LNCAP (cell line): ENCODE measurements around the gene NT5M.

Experiments
- TF ChIP-seq, protein P1 (sequence below): fragments of 450-650 bp; IDR thresholded peaks from 2 replicates; pipeline ENCODE4 v1.5.1; 2017; ENCODE audit warnings: mild to moderate bottlenecking

Gene NT5M

DNA sequence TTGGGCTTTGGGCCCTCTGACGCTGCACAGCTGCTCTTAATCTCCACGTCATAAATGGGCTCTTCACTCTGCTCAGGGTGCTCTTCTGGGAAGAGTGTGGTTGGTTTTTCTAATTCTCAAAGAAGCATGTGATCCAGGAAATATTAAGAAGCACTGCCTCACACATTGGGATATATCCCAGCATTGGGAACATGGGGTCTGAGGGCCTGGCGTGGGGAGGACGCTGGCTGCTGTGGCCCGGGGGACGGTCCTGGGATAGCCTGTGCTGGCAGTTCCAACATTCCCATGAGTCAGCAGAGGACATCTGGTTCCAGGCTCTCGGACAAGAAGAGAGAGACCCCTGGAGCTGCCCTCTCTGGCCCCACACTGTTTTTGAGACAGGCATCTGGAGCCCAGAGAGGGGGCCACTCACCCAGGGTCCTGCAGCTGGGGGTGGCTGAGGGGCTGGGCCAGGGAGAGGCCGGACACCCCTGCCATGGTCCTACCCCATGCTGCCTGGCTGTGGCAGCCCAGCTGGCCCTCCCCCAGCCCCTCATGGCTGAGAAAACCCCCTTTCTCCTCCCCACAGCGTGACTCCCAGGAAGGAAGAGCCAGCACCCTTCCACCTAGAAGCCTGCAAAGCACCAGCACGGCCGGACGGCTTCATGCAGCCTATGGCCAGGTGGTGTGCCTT, 58.8 kb downstream of the NT5M start:
- TF ChIP-seq, protein P1, sequence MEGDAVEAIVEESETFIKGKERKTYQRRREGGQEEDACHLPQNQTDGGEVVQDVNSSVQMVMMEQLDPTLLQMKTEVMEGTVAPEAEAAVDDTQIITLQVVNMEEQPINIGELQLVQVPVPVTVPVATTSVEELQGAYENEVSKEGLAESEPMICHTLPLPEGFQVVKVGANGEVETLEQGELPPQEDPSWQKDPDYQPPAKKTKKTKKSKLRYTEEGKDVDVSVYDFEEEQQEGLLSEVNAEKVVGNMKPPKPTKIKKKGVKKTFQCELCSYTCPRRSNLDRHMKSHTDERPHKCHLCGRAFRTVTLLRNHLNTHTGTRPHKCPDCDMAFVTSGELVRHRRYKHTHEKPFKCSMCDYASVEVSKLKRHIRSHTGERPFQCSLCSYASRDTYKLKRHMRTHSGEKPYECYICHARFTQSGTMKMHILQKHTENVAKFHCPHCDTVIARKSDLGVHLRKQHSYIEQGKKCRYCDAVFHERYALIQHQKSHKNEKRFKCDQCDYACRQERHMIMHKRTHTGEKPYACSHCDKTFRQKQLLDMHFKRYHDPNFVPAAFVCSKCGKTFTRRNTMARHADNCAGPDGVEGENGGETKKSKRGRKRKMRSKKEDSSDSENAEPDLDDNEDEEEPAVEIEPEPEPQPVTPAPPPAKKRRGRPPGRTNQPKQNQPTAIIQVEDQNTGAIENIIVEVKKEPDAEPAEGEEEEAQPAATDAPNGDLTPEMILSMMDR = no peak

DNA sequence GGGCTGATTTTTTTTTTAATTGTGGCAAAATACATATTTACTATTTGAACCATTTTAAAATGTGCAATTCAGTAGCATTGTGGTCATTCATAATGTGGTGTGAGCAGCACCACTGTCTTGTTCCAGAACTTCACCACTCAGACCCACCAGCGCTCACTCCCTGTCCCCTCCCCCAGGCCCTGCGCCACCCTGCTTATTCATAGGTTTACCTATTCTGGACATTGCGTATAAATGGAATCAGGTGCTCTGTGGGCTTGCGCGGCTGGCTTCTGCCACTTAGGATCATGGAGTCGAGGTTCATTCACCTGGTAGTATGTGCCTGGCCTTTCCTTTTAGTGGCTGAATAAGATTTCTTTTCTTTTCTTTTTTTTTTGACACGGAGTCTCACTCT, 59.4 kb downstream of the NT5M start:
- TF ChIP-seq, protein P1 = no peak

DNA sequence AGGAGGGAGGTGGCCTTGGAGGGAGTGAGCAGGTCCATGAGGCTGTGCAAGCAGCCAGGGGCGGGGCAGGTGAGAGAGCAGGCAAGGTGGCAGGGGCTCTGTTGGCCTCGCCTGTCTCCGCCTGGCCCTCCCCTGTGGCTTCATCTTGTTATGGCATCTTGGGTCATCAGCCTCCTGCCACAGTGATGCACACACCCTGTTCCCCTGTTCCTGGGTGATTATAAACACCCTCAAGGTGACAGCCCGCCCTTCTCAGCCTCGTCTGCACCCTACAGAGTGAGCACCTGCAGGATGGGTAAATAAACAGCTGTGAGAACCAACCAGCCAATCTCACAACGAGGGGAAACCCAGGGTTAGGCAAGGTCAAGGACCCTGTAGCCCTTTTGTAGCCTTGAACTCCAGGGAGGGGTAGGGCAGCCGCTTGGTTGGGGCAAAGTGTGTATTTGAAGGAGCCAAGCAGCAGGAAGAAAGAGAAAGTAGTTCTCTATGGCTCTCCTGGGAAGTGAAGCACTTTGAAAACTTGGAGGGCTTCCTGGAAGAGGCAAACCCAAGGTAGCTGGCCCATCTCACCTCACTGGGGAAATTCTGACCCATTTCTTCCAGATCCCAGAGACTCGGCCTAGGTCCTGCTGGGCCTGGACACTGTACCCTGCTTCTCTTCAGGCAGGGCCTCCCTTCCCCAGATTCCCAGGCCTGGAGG, 60.6 kb downstream of the NT5M start:
- TF ChIP-seq, protein P1 = no peak

DNA sequence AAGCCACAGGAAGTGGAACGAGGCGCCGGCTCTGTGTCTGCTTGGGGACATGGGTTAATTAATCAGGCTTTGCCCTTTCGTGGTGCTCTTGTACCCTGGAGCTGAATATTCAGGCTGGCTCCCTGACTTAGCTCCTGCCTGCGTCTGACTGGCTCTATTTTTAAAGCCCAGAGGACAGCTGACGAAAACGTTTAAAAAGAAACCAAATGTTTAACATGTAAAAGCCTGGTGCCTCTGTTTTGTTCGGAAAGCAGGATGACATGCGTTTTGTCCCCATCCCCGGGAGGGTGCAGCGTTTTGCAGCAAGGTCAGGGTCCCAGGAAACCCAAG, 61.1 kb downstream of the NT5M start:
- TF ChIP-seq, protein P1 = no peak

DNA sequence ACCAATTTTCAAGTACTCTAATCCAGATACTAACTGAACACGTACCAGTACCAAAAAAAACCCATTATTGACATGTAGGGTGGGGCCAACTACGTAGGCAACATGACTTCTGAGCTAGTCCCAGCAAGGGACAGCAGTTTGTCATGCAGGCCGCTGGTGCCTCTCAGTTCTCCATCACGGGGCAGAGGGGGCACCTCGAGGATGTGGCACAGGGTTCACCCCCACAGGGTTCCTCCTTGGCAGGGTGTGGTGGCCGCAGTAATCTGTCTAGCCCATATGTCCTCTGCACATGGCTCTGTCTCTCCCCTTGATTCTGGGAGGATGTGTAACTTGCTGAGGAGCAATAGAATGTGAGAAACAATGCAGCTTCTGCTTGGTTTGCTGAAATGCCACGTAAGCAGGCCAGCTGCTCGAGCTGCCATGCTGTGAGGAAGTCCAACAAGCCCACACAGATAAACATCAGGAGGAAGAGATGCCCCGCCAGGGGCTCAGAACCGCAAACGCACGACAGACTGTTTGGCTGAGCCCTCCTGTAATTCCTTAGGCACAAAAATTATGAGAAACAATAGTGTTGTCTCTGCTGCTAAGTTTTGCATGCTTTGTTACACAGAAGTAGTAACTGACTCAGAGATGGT, 62.4 kb downstream of the NT5M start:
- TF ChIP-seq, protein P1 = no peak

DNA sequence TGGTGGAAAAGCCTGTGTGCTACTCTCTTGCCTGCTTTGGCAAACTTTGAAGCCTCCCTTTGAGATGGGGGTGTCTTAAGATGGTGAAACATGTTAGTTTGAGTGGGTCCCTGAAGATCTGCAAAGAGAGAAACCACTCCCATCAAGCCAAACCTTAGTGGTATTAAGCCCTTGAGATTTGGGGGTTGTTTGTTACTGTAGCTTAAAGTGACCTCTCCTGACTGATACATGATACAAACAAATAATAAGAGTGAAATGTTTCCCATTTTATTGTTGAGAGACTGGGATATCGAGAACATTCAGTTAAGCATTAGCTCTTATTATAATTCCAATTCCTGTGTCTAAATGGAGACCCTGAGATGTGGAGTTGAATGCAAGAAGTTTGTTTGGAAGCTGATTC, 63.1 kb downstream of the NT5M start:
- TF ChIP-seq, protein P1 = no peak

DNA sequence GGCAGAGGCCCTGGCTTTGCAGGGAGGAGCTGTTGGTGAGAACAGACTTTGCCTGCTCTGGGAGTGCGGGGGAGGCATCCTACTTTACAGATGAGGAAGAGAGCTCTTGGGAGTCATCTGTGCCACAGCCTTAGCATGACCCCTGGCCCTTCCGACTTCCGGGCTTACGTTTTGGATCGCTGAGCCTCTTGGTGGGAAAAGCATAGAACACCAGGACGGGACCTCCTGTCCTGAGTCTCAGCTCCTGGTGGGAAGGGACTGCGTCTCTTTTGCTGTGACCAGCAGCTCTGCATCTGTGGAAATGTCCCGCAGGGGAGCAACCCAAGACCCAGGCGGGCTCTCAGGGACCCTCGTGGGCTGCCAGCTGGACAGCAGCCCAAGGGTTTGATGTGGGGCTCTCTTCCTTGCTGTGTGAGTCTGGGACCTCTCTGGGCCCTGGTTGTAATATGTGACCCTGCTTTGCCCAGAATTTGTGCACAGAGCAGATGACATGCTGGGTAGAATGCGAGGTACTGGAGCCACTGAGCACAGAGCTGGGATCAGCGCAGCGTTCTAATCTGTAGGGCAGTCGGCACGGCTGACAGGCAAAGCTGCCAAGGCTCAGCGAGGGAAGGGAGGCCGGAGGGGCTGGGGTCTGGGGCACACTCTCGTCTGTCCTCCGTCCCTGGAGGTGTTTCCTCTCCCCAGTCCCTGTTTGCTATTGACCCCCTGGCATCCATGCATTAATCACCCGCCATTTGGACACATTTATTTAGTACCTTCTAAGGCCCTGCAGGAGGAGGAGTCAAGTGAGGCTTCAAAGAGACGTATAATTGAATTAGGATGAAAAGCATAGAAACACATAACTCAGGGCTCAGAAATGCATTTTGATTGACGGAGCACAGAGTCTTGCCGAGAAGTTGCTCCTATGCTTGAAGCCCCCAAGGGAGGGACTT, 64.0 kb downstream of the NT5M start:
- TF ChIP-seq, protein P1 = no peak
